Colon (tissue), 2 donors: ENCODE results near the gene RWDD3.

Experiments used
- FAIRE-seq: peaks from 2 replicates; lab custom pipeline; 2012; peaks lifted over from hg19 to GRCh38; lab: Jason Lieb, UNC
- donor health status: control.
- donor health status: control.

RWDD3 gene, protein sequence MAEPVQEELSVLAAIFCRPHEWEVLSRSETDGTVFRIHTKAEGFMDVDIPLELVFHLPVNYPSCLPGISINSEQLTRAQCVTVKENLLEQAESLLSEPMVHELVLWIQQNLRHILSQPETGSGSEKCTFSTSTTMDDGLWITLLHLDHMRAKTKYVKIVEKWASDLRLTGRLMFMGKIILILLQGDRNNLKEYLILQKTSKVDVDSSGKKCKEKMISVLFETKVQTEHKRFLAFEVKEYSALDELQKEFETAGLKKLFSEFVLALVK

GRCh38 chr1:95233737-95234500 lies at the start of gene RWDD3:
RWDD3 (plus strand) TSS chr1:95234210; CDS start chr1:95234231, 21 bp downstream.
- no peak for FAIRE-seq

GRCh38 chr1:95186149-95186548 lies 47.9 kb upstream of the RWDD3 start:
- no peak for FAIRE-seq

DNA sequence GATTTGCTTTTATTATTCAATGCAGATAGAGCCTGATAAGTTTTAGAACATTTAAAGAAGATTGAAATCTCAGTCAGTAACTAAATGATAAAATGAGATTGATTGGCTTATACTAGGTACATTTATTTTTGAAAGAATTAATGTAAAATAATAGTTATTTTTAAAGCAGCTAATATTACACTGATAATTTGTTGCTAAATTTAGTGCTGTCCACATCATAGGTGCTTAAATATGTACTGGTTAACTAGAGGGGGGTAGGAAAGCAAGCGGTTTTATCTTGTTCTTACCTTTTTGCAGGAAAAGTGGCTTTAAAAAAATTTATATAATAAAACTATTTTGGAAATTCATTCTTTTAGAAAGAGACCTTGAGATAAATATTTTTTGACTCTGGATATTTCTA lies 40.4 kb upstream of the RWDD3 start:
- FAIRE-seq: no peak

DNA sequence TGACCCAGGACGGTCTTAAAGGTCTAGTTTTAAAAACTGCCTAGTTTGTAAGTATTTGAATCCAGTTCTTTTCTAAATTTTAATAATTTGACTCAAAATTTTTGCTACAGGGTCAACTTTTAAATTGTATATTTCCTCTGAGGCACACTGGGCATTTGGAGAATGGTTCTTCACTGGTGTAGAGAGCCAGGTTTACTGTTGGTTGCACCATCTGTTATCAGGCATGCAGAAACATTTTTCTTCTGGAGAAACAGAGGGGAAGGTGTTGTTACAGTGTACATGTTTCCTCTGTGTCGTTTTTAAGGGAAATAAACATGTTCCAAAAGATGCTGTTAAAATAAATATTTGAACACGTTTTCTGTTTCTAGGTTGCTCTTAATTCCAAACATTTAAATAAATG lies 39.0 kb upstream of the RWDD3 start:
- FAIRE-seq: no peak

DNA sequence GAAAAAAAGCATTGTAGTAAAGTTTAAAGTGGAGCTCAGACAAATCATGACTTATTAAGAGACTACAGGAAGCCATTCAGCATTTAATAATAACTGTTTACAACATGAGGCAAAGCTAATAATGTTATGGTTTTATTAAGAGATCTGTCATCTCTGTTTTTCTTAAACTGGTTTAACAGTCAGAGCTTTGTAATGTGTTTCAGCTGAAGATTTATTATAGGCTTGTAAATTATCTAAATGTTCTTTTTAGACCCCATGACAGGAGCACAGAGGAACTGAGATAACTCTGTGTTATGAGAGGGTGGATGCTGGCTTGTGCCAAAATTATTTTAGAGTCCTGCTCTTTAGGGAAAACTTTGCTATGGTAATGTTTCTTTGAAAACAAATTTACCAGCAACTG lies 38.0 kb upstream of the RWDD3 start:
- no peak for FAIRE-seq

DNA sequence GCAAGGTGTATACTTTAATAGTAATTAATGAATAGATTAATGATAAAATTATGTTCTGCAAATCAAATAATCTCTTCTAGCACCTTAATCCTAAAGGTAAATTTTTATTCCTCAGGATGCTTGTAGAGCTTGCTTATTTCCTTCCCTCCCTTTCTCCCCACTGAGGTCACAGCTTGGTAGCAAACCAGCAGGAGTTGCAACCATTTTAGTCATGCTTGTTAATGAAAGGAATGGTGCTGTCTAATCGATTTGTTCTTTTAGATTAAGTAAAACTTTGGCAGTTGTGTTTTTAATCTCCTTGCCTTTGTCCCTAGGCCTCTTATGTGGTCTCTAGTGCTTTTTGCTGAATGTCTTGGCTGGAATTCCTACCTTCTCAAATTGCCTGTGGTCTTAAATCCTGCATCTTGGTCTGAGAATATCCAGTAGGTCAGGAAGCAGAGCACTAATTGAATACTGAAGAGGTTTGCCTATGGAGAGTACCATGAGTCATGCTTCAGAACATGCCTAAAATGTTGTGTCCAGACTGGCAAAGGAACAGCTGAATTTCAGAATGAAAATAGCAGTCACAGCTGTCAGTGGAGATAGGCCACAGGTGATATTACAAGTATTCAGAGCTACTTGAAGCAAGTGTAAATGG lies 36.3 kb upstream of the RWDD3 start:
- no peak for FAIRE-seq

- FAIRE-seq: no peak
These were observed 32.1 kb upstream of the RWDD3 start for GRCh38 chr1:95201905-95202304.

GRCh38 chr1:95203908-95204437 lies 30.0 kb upstream of the RWDD3 start:
- no peak for FAIRE-seq

DNA sequence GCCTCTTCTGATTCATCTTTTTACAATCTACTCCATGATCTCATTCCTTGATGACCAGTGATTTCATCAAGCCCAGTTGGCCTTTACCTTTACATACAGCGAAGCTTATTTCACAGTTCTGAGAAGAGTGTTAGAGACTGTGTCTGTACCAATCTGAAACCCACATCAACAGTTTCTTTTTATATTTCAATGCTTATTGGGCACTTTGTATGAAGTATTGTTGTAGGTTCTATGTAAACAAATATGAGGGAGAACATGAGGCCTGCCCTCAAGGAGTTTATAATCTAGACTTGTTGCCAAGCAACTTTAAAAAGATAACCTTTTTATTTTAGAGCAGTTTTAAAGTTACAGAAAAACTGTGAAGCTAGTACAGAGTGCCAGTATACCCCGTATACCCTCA lies 27.5 kb upstream of the RWDD3 start:
- no peak for FAIRE-seq

DNA sequence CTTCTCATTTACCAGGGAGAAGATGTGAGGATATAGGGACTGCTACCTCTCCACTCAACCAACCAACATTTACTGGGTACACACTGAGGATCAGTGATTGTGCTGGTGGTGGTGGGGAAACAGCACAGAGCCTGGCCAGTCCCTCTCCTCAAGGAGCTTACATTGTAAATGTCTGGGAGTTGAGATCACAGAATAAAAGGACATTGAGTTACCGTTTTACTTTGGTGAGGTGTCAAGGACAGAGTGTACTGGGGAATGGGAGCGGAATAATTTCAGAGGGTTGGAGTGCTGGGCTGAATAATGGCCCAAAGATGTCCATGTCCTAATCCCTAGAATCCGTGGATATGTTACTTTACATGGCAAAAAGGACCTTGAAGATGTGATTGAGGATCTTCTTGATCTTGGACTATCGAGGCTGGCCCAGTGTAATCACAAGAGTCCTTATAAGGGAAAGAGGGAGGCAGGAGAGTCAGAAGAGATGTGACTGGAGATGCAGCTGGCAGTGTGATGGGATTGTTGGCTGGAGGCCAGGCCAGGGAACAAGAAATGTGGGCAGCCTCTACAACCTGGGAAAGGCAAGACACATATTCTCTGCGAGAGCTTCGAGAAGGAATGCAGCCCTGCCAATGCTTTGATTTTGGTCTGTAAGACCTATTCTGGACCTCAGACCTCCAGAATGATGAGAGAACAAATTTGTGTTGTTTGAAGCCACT lies 26.6 kb upstream of the RWDD3 start:
- no peak for FAIRE-seq

DNA sequence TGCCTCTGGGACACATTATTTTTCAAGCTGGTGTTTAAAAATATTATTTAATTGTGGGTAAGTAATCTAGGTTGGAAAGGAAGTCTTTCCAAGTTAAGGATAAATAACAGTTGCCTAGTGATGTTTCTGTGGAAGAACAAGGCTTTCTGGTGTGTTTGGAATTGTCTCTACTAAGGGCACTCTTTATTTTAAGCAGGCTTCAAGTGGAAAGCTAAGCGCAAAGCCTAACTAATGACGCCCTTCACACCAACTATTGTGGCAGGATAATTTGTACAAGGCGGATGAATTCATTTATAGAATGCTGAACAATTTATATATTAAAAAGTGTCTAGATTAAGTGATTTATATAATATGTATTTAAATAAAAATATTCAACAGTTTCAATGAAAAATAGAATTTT lies 25.1 kb upstream of the RWDD3 start:
- FAIRE-seq: no peak

DNA sequence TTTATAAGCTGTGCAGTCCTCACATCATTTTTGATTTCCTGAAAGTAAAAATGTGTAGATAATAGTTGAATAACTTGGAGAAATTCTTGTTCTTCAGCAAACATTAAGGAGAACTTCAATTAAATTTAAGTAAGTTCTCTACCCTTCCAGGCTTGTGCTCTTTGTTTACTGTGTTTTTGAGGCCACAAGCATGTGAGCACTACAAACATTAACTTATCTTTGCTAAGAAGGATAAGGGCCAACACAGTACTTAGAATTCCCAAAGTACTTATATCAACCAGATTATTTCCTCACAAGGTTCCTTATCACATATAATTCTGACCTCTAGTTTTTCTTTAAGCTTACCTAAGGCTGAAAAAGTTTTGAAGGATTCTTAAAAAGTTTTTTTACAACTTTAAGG lies 24.7 kb upstream of the RWDD3 start:
- no peak for FAIRE-seq

DNA sequence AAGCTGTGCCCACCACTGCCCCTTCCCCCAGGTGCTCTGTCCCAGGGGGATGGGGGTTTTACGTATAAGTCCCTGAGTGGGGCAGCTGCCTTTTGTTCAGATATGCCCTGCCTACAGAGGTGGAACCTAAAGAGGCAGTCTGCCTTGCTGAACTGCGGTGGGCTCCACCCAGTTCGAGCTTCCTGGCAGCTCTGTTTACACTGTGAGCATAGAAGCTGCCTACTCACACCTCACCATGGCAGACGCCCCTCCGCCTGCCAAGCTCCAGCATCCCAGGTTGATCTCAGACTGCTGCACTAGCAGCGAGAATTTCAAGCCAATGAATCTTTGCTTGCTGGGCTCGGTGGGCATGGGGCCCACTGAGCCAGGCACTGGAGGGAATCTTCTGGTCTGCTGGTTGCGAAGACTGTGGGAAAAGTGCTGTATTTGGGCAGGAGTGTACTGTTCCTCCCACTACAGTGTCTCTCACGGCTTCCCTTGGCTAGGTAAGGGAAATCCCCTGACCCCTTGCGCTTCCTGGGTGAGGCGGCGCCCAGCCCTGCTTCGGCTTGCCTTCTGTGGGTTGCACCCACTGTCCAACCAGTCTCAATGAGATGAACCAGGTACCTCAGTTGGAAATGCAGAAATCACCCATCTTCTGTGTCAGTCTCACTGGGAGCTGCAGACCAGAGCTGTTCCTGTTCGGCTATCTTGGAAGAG lies 17.6 kb upstream of the RWDD3 start:
- no peak for FAIRE-seq

DNA sequence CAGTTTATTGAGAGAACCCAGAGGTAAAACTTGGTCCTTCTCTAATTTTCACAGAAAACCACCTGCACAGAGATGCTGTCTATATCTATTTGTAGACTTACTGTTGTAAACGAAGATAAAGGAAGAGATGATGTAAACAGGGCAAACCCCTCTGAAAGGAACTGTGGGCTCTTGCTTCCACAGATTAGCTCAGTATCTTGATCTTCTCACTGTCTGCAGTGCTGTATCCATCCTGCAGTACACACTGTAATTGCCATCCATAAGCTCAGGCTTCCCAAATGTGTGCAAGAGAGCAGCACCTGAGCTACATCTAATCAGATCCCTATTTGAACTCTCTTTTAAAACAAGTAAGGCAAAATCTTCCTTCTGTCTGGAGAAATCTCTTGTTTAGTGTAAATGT lies 16.6 kb upstream of the RWDD3 start:
- no peak for FAIRE-seq

DNA sequence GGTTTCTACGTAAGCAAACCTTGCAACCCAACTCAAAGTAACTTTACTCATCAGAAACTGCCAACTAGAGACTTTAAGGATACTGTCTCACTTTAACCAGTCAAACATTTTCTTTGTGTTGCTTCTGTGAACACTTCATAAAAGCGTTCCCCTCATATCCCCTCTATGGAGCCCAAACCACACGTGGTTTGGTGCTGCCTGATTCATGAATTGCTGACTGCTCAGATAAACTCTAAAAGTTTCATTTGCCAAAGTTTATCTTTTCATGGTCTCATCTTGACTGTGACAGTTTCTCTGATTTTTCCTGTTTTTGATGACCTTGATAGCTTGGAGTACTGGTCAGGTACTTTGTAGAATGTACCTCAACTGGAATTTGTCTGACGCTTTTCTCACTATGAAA lies 14.6 kb upstream of the RWDD3 start:
- FAIRE-seq: no peak

DNA sequence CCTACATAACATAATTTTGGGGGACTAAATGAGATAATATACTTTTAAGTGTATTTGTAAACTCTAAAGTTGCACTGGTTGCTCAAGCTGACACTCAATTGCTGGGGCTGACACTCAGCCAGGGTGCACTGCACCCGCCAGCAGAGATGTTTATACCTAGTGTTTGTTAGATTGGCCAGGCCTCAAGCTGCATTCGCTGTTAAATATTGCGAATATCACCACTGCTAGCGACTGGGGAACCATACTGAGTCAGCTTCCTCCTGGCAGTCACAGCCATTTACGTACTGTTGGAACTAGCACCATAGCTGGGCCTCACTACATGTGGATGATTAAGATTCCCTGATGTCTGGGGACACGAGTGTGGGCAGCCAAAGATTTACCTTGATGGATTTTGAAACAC lies 12.7 kb upstream of the RWDD3 start:
- no peak for FAIRE-seq

DNA sequence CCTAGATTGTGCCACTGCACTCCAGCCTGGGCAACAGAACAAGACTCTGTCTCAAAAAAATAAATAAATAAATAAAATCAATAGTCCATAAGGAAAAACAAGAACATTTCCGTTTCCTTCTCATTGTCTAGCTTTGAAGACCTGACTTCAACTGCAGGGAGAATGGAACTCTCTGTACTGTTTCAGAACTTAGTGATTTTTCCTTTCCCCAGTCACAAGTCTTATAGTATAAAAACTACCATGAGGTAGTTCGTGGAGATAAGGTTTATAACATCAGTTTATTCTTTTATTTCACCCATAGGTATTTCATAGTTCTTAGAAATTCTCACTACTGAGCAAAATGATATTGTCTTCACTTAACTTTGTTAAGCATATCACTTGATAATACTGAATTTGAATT lies 11.4 kb upstream of the RWDD3 start:
- FAIRE-seq: no peak

DNA sequence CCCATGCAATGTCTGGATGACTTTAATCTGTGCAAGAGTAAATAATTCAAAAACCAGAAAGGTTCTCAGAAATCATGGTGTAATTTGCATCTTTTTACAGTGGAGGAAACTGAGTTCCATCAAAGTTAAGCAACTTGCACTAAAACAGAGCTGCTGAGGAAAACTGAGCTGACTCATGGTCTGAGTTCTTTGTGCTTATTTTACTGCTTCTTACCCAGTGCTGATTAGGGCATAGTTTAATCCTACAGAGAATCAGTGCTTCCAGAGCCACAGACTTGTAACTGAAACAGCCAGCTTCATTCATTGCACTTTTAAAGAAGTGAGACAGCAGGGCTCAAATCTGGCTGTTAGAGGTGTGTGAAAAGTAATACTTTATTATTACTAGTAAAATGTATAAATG lies 10.9 kb upstream of the RWDD3 start:
- no peak for FAIRE-seq

GRCh38 chr1:95226781-95227660 lies 7.0 kb upstream of the RWDD3 start:
- FAIRE-seq: no peak

- FAIRE-seq: no peak
These were observed 5.0 kb upstream of the RWDD3 start for GRCh38 chr1:95229037-95229436.

DNA sequence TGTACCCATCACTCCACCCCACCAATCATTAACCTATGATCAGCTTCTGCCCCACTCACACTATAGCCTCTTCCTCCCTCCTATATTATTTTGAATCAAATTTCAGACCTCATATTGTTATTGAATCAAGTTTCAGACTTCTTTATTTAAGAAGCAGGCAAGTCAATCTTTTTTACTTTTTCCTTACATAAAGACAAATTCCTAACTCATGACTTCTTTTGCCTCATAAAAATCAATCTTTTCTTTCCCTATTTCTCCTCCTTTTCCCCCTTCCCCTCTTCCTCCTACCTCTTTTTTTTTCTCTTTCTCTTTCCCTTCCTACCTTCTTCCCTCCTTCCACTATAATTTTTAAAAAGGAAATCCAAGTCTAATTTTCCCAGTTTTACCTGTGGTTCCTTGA lies 4.3 kb upstream of the RWDD3 start:
- FAIRE-seq: no peak
